Right lobe of liver (tissue), 4 donors: ENCODE data around the gene TH.

Source experiments
- POLR2A ChIP-seq: fragments of 450-650 bp; IDR thresholded peaks from one replicate; pipeline ENCODE4 v1.6.1; 2017; ENCODE audit warnings: antibody characterized with exemption, mild to moderate bottlenecking
- TF ChIP-seq, protein P1 (sequence below), 4 donors: fragments of 200-600 bp in 3 of 4; fragments of 450-650 bp in 1 of 4; IDR thresholded peaks; one replicate each; pipeline versions ENCODE4 v1.5.1 to v1.8.0; 2016 to 2022; ENCODE audit warnings: antibody characterized with exemption in 4 of 4, mild to moderate bottlenecking in 2 of 4
- donor health status: DM: no; HTN: no; CAD: no.
- donor health status: DM: no; HTN: no; CAD: no.
- donor health status: DM: no; HTN: yes; CAD: no.

DNA sequence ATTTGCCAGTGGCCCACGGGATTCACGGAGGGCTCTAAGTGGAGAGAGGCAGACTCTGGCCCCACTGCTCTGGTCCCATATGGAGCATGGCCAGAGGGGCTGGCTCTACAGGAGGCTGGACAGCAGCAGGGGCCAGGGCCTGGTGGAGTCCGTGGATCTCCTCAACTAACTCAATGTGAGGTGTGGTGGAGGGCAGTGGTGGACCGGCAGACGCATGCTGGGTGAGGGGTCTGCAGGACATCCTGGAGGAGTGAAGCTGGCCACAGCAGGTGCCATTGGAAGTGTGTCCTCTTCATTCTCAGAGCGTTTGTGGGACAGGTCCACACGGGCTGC, 48.0 kb downstream of the TH start:
- TF ChIP-seq POLR2A: no peak
- TF ChIP-seq, protein P1, sequence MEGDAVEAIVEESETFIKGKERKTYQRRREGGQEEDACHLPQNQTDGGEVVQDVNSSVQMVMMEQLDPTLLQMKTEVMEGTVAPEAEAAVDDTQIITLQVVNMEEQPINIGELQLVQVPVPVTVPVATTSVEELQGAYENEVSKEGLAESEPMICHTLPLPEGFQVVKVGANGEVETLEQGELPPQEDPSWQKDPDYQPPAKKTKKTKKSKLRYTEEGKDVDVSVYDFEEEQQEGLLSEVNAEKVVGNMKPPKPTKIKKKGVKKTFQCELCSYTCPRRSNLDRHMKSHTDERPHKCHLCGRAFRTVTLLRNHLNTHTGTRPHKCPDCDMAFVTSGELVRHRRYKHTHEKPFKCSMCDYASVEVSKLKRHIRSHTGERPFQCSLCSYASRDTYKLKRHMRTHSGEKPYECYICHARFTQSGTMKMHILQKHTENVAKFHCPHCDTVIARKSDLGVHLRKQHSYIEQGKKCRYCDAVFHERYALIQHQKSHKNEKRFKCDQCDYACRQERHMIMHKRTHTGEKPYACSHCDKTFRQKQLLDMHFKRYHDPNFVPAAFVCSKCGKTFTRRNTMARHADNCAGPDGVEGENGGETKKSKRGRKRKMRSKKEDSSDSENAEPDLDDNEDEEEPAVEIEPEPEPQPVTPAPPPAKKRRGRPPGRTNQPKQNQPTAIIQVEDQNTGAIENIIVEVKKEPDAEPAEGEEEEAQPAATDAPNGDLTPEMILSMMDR (IDR thresholded peaks at IDR 0.05): no peak
